H1 (cell line): ENCODE data around the gene PCDHA7. TPM values are rescaled to one million over a fixed set of nuclear protein-coding genes. Genes with fewer than 3 reads are reported as not detected.

Experiments used
- CHD7 ChIP-seq: fragments of 300-600 bp; sonication (generic); IDR thresholded peaks from 2 replicates; pipeline ENCODE4 v1.7.1; 2012; ENCODE audit warnings: low read length, moderate library complexity, mild to moderate bottlenecking, inconsistent platforms; ENCODE audit not compliant: insufficient replicate concordance
- POU5F1 ChIP-seq: IDR thresholded peaks from 2 replicates; pipeline ENCODE4 v1.6.1; 2011; ENCODE audit warnings: low read depth, mild to moderate bottlenecking, low read length, moderate library complexity
- SIX5 ChIP-seq: IDR thresholded peaks from 2 replicates; pipeline ENCODE4 v1.6.1; 2011; ENCODE audit warnings: mild to moderate bottlenecking, low read depth, low read length
- polyA plus RNA-seq, 7 experiments: library from polyadenylated mRNA; depleted of rRNA in 3 of 7; stranded (reverse) in 5 of 7; unstranded in 2 of 7; fragments of >200 nt in 5 of 7; fragments of 200-250 nt in 2 of 7; gene quantifications; 1 replicate in 5 of 7; 2 replicates in 1 of 7; 4 replicates in 1 of 7; pipeline versions ENCODE4 v1.2.1 to v1.2.3, GENCODE V29; 2011 to 2013; ENCODE audit warnings: missing spikeins in 2 of 7, mixed read lengths in 2 of 7
- total RNA-seq: library from RNA; stranded (reverse); fragmentation: NEBNext Ultra II Directional; extraction: Animal tissue kit (Norgen Biotek cat#: 25700); gene quantifications from 2 replicates; pipeline ENCODE4 v1.2.1, GENCODE V29; 2021

The PCDHA7 gene
- total and polyA plus RNA-seq, 2 of the 8 experiments (the other 6 are each of a cell fraction or from before 2014, with no cell fraction given), result 0.86 to 1.6 TPM

GRCh38 chr5:140883373-140883772 lies 49.3 kb downstream of the PCDHA7 start (continued):
- TF ChIP-seq CHD7 (no peak), POU5F1 (no peak), SIX5 (no peak)
